B cell (primary cell): ENCODE measurements around the gene SZT2. TPM values are rescaled to one million over a fixed set of nuclear protein-coding genes. Genes with fewer than 3 reads are reported as not detected.
"Not testable (repeated sequence)": the region's sequence is repeated elsewhere in the genome, so short reads cannot be mapped to it uniquely, and the experiment has no call there.

Experiments
- ATAC-seq: fragments of 200-7000 bp; cut with Tn5 transposase; one replicate; pipeline ENCODE4 v1.10.0; 2021; ENCODE audit warnings: low read depth, mild to moderate bottlenecking, moderate number of reproducible peaks, moderate library complexity
- CTCF ChIA-PET: fragments of 350-600 bp; sonication (Branson Sonifier 250); formaldehyde crosslinking; loops from one replicate; lab custom pipeline; 2021; ENCODE audit warnings: antibody characterized with exemption, inconsistent platforms; lab: Charles Lee
- POLR2A ChIA-PET: fragments of 350-600 bp; sonication (Branson Sonifier 250); formaldehyde crosslinking; loops from one replicate; lab custom pipeline; 2021; ENCODE audit warnings: antibody characterized with exemption; lab: Charles Lee
- DNase-seq: peaks from one replicate; pipeline ENCODE4 v3.0.0; 2013
- H2AFZ ChIP-seq: 2 replicates; pipeline ENCODE4 v1.6.1; 2012; ENCODE audit warnings: mild to moderate bottlenecking, low read depth, low read length; ENCODE audit not compliant: insufficient read depth, poor library complexity, severe bottlenecking
- H3K27ac ChIP-seq, 2 donors: 1 replicate in 1 of 2; 2 replicates in 1 of 2; pipeline ENCODE4 v1.5.1; 2012 to 2013; ENCODE audit warnings: low read length in 2 of 2, mild to moderate bottlenecking in 2 of 2, moderate library complexity in 1 of 2
- H3K27me3 ChIP-seq, 4 experiments: fragments of 200-600 bp in 1 of 4; sonication (generic) in 1 of 4; replicated peaks in 1 of 4; 1 replicate in 2 of 4; 2 replicates in 2 of 4; pipeline versions ENCODE4 v1.6.1 to v1.7.0; 2013 to 2016; ENCODE audit warnings: low read length in 3 of 4, mild to moderate bottlenecking in 2 of 4, mixed read lengths in 1 of 4, moderate library complexity in 1 of 4; ENCODE audit not compliant: insufficient read depth in 4 of 4, control insufficient read depth in 3 of 4; ENCODE audit errors: control extremely low read depth in 1 of 4
- H3K36me3 ChIP-seq, 2 experiments: replicated peaks in 1 of 2; 1 replicate in 1 of 2; 2 replicates in 1 of 2; pipeline versions ENCODE4 v1.6.1 to v1.7.1; 2013; ENCODE audit warnings: low read length in 1 of 2; ENCODE audit not compliant: insufficient read depth in 2 of 2, control insufficient read depth in 1 of 2; ENCODE audit errors: control extremely low read depth in 1 of 2, extremely low read depth in 1 of 2
- H3K4me1 ChIP-seq, 2 donors: fragments of 200-600 bp in 1 of 2; sonication (generic) in 1 of 2; 1 replicate in 1 of 2; 2 replicates in 1 of 2; pipeline versions ENCODE4 v1.5.1 to v1.6.1; 2013 to 2017; ENCODE audit warnings: low read length in 2 of 2; ENCODE audit not compliant: control insufficient read depth in 2 of 2, insufficient read depth in 2 of 2
- H3K4me2 ChIP-seq: replicated peaks from 2 replicates; pipeline ENCODE3; 2012; ENCODE audit warnings: mild to moderate bottlenecking, low read depth, low read length; ENCODE audit not compliant: poor library complexity, severe bottlenecking
- H3K4me3 ChIP-seq, 5 experiments: fragments of 200-600 bp in 1 of 5; sonication (generic) in 1 of 5; 1 replicate in 3 of 5; 2 replicates in 2 of 5; pipeline versions ENCODE4 v1.5.1 to v1.7.0; 2011 to 2016; ENCODE audit warnings: low read length in 4 of 5, mild to moderate bottlenecking in 4 of 5, low read depth in 2 of 5, control low read depth in 1 of 5, moderate library complexity in 1 of 5; ENCODE audit not compliant: insufficient read depth in 1 of 5; ENCODE audit errors: control extremely low read depth in 1 of 5, extremely low read depth in 1 of 5
- H3K79me2 ChIP-seq: fragments of 200-600 bp; sonication (generic); one replicate; pipeline ENCODE4 v1.6.0; 2016; ENCODE audit warnings: low read length; ENCODE audit not compliant: control insufficient read depth, insufficient read depth
- H3K9ac ChIP-seq: fragments of 200-600 bp; sonication (generic); 2 replicates; pipeline ENCODE4 v1.6.1; 2017; ENCODE audit warnings: mild to moderate bottlenecking, low read length, moderate library complexity
- H3K9me3 ChIP-seq, 3 donors: one replicate each; pipeline versions ENCODE4 v1.6.1 to v1.7.1; 2013; ENCODE audit warnings: low read length in 2 of 3; ENCODE audit not compliant: control insufficient read depth in 2 of 3, insufficient read depth in 1 of 3; ENCODE audit errors: control extremely low read depth in 1 of 3
- H4K20me1 ChIP-seq: 2 replicates; pipeline ENCODE4 v1.6.0; 2012; ENCODE audit warnings: mild to moderate bottlenecking, low read length; ENCODE audit not compliant: insufficient read depth, control insufficient read depth, poor library complexity, severe bottlenecking
- H3K27ac Mint-ChIP-seq: one replicate; pipeline ENCODE4 v1.8.0; 2021; ENCODE audit warnings: mixed read lengths
- H3K27me3 Mint-ChIP-seq: one replicate; pipeline ENCODE4 v1.8.0; 2021; ENCODE audit warnings: mixed read lengths
- H3K4me1 Mint-ChIP-seq: one replicate; pipeline ENCODE4 v1.8.0; 2021; ENCODE audit warnings: mixed read lengths
- H3K4me3 Mint-ChIP-seq: one replicate; pipeline ENCODE4 v1.8.0; 2021; ENCODE audit warnings: mixed read lengths
- H3K9me3 Mint-ChIP-seq: one replicate; pipeline ENCODE4 v1.8.0; 2022; ENCODE audit warnings: mixed read lengths; ENCODE audit not compliant: insufficient read depth
- CTCF ChIP-seq: fragments of 200-600 bp; IDR thresholded peaks from one replicate; pipeline ENCODE4 v1.8.0; 2022; ENCODE audit warnings: antibody characterized with exemption, mild to moderate bottlenecking
- EZH2 ChIP-seq: IDR thresholded peaks from 2 replicates; pipeline ENCODE4 v1.6.1; 2012; ENCODE audit warnings: borderline replicate concordance, low read depth, mild to moderate bottlenecking, moderate library complexity, low read length; ENCODE audit not compliant: insufficient read depth, poor library complexity, severe bottlenecking
- WGBS: methylation state at CpG from one replicate; pipeline ENCODE4 v1.1.5; 2013; ENCODE audit warnings: missing lambda C conversion rate; ENCODE audit not compliant: insufficient coverage; 5-methylcytosine and 5-hydroxymethylcytosine counted together
- intact Hi-C: fragments of 100-400 bp; cut with micrococcal nuclease; formaldehyde crosslinking; loops from one replicate; pipeline ENCODE4 v1.10.0; 2022
- polyA plus RNA-seq: library from polyadenylated mRNA; depleted of rRNA; stranded (reverse); fragments of >200 nt; gene quantifications from 2 replicates; pipeline ENCODE4 v1.2.3, GENCODE V29; 2012
- total RNA-seq, 2 donors: library from RNA; stranded (reverse); fragments of 120-200 nt in 1 of 2; gene quantifications; 1 replicate in 1 of 2; 2 replicates in 1 of 2; pipeline versions ENCODE4 v1.2.3 to v1.2.4, GENCODE V29; 2013 to 2022

Gene SZT2
- total and polyA plus RNA-seq, 2 donors (not counting 1 experiment from before 2014, with no cell fraction given): 41.4 to 197 TPM

GRCh38 chr1:43499898-43500297 lies 110.2 kb downstream of the SZT2 start:
- Histone ChIP-seq H3K9me3 (no peaks in the 10 kb centered on the region), H3K36me3 (no peaks in the 10 kb centered on the region), H3K9ac (no peak overlapping the region), H3K27ac (no peak overlapping the region), H3K27me3 (peaks cover 0 to 3% (median 0%) of the 10 kb centered on the region in 4 experiments), H3K4me2 (no peak overlapping the region), H4K20me1 (no peaks in the 10 kb centered on the region), H3K4me3 (no peak overlapping the region), H3K79me2 (no peaks in the 10 kb centered on the region), H3K4me1 (no peaks in the 10 kb centered on the region), H2AFZ (no peak overlapping the region)
- Mint-ChIP-seq H3K4me3 (no peak overlapping the region), H3K4me1 (no peaks in the 10 kb centered on the region), H3K27me3 (peaks cover 35% of the 10 kb centered on the region), H3K27ac (no peak overlapping the region), H3K9me3 (no peaks in the 10 kb centered on the region)
- CTCF ChIA-PET: interaction anchor here (0.9 kb wide), 1 partner anchor 434 kb away, joined by 3 read pairs; no protein-coding TSS in a partner anchor
- DNase-seq (no peak), ATAC-seq (no peak)
- no peak for TF ChIP-seq EZH2
- no peak for TF ChIP-seq CTCF
- 89% methylated on average over 4 of the region's 6 CpGs for WGBS
- POLR2A ChIA-PET: no interaction called here
- intact Hi-C loops: no loop called here

GRCh38 chr1:43501806-43502205 lies 112.1 kb downstream of the SZT2 start:
- POLR2A ChIA-PET: not testable (repeated sequence)

More at GRCh38 chr1:43501806-43502205, 112.1 kb downstream of the SZT2 start:
- H3K4me3 Mint-ChIP-seq, CTCF ChIA-PET, H3K4me2 ChIP-seq, DNase-seq, ATAC-seq, H4K20me1 ChIP-seq, H3K79me2 ChIP-seq, H3K9me3 Mint-ChIP-seq, H2AFZ ChIP-seq, H3K27me3 ChIP-seq, H3K9me3 ChIP-seq, H3K4me1 ChIP-seq, H3K27ac ChIP-seq, H3K9ac ChIP-seq, intact Hi-C loops, H3K4me3 ChIP-seq, H3K36me3 ChIP-seq, H3K4me1 Mint-ChIP-seq, H3K27ac Mint-ChIP-seq: not testable (repeated sequence)
- WGBS: 96% methylated on average over 9 of the region's 33 CpGs
- peaks cover 41% of the 10 kb centered on the region for H3K27me3 Mint-ChIP-seq
